ENCODE measurements around the gene LHFPL6. TPM values are rescaled to one million over a fixed set of nuclear protein-coding genes. Genes with fewer than 3 reads are reported as not detected.

The LHFPL6 gene
- total and polyA plus RNA-seq, 9 of the 15 experiments (the other 6 are each of a cell fraction or from before 2014, with no cell fraction given): 0.18 TPM; not detected in 8

DNA sequence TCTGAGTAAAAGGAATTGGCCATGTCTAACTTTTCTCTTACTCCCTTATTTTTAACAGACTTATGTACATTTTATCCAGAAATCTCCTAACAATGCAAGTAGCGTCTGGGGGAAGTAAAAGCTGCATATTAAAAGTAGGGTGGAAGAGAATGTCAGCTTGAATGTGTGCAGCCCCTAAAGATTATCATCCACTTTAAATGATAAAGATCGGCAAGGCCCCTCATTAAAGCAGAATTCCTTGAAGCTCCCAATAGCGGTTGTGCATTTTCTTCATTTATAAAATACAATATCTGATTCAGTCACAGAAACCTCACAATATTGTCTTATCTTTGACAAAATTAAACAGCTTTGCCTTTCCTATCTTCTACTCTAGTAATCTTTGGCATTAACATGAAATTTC is 184.6 kb downstream of the LHFPL6 start (continued):
- TF ChIP-seq JUN (IDR thresholded peaks at IDR 0.05; ENCODE audit: borderline replicate concordance, low read depth, low read length): no peak
- no peak for TF ChIP-seq JUN (CRISPR knock-in tag; IDR thresholded peaks at IDR 0.05; ENCODE audit: borderline replicate concordance)
- TF ChIP-seq, protein P1, sequence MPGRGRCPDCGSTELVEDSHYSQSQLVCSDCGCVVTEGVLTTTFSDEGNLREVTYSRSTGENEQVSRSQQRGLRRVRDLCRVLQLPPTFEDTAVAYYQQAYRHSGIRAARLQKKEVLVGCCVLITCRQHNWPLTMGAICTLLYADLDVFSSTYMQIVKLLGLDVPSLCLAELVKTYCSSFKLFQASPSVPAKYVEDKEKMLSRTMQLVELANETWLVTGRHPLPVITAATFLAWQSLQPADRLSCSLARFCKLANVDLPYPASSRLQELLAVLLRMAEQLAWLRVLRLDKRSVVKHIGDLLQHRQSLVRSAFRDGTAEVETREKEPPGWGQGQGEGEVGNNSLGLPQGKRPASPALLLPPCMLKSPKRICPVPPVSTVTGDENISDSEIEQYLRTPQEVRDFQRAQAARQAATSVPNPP (IDR thresholded peaks at IDR 0.05; ENCODE audit: borderline replicate concordance, insufficient read depth, insufficient read length): no peak

DNA sequence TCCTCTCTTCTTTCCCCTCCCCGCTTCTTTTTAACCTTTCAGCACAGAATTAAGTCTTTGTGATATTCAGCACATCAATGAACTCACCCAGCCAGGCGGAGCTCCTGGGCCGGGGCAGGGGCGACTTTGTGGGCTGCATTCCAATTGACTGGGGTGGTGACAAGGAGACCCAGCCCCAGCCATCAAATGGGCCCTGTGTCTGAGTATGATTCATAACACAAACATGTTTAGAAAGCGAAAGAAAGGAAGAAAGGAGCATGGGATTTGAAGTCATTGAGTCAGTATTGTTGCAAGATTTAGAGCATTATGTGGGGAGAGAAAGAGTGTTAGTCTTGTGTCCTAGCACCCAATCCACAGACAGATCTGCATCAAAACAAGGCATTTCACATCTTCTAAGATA is 185.3 kb downstream of the LHFPL6 start:
- in situ Hi-C loops (cut with MboI): no loop called here
- POLR2A ChIA-PET: no interaction called here
- TF ChIP-seq MTF1 (CRISPR knock-in tag; IDR thresholded peaks at IDR 0.05; ENCODE audit: borderline replicate concordance) (no peak), ELF2 (CRISPR knock-in tag; IDR thresholded peaks at IDR 0.05) (no peak), KLF13 (tag; IDR thresholded peaks at IDR 0.05; ENCODE audit: borderline replicate concordance, low read depth) (no peak), ZFP30 (CRISPR knock-in tag; IDR thresholded peaks at IDR 0.05; ENCODE audit: borderline replicate concordance) (no peak), ZNF551 (CRISPR knock-in tag; IDR thresholded peaks at IDR 0.05) (no peak)
- TF ChIP-seq, protein P2, sequence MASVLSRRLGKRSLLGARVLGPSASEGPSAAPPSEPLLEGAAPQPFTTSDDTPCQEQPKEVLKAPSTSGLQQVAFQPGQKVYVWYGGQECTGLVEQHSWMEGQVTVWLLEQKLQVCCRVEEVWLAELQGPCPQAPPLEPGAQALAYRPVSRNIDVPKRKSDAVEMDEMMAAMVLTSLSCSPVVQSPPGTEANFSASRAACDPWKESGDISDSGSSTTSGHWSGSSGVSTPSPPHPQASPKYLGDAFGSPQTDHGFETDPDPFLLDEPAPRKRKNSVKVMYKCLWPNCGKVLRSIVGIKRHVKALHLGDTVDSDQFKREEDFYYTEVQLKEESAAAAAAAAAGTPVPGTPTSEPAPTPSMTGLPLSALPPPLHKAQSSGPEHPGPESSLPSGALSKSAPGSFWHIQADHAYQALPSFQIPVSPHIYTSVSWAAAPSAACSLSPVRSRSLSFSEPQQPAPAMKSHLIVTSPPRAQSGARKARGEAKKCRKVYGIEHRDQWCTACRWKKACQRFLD (CRISPR knock-in tag; IDR thresholded peaks at IDR 0.05): no peak
- TF ChIP-seq, protein P3, sequence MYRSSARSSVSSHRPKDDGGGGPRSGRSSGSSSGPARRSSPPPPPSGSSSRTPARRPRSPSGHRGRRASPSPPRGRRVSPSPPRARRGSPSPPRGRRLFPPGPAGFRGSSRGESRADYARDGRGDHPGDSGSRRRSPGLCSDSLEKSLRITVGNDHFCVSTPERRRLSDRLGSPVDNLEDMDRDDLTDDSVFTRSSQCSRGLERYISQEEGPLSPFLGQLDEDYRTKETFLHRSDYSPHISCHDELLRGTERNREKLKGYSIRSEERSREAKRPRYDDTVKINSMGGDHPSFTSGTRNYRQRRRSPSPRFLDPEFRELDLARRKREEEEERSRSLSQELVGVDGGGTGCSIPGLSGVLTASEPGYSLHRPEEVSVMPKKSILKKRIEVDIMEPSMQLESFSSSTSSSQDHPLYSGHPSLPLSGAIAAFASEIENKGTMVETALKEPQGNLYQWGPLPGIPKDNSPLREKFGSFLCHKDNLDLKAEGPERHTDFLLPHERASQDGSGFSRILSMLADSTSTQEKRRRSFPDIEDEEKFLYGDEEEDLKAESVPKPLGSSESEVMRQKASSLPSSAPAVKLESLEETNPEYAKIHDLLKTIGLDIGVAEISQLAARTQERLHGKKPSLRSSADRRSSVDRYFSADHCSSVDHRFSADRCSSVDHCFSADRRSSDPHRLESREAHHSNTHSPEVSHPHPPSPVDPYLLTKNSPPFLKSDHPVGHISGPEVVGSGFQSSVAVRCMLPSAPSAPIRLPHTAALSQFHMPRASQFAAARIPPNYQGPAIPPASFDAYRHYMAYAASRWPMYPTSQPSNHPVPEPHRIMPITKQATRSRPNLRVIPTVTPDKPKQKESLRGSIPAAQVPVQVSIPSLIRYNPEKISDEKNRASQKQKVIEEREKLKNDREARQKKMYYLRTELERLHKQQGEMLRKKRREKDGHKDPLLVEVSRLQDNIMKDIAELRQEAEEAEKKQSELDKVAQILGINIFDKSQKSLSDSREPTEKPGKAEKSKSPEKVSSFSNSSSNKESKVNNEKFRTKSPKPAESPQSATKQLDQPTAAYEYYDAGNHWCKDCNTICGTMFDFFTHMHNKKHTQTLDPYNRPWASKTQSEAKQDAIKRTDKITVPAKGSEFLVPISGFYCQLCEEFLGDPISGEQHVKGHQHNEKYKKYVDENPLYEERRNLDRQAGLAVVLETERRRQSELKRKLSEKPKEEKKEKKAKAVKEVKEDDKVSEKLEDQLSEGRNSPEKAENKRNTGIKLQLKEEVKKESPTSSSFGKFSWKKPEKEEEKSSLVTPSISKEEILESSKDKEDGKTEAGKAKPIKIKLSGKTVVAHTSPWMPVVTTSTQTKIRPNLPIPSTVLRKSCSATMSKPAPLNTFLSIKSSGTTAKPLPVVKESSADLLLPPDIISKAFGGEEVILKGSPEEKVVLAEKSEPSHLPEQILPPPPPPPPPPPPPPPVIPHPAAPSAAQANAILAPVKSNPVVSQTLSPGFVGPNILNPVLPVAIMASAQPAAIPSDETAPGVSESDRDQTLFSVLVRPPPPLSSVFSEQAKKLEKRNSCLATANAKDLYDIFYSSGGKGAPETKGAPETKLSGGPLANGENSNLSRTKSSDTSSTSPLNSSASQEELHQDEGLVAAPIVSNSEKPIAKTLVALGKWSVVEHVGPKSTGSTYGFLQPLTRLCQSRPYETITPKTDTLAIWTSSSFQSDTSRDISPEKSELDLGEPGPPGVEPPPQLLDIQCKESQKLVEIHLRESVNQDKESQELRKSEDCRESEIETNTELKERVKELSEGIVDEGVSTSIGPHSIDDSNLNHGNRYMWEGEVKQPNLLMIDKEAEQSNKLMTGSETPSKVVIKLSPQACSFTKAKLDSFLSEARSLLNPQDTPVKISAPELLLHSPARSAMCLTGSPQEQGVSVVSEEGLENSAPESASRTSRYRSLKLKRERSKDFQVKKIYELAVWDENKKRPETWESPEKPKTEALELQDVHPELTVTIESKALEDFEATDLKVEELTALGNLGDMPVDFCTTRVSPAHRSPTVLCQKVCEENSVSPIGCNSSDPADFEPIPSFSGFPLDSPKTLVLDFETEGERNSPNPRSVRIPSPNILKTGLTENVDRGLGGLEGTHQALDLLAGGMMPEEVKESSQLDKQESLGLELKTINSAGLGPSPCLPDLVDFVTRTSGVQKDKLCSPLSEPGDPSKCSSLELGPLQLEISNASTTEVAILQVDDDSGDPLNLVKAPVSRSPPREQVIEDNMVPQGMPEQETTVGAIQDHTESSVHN (IDR thresholded peaks at IDR 0.05; ENCODE audit: borderline replicate concordance in 1 of 2, low read depth in 1 of 2): no peak

More for the DNA sequence above, 185.3 kb downstream of the LHFPL6 start:
- Histone ChIP-seq H3K9me3 (replicated peaks; ENCODE audit: control insufficient read depth, insufficient read depth, low read depth, low read length) (no peaks in the 10 kb centered on the region), H3K79me2 (ENCODE audit: control insufficient read depth, insufficient read depth, low read length) (no peaks in the 10 kb centered on the region), H3K4me3 (no peak overlapping the region), H2AFZ (ENCODE audit: low read depth, low read length) (no peak overlapping the region), H3K9ac (ENCODE audit: insufficient read depth in 1 of 2, low read depth in 2 of 2, low read length in 2 of 2) (no peak overlapping the region), H3K4me2 (ENCODE audit: insufficient read depth, low read length) (no peak overlapping the region), H3K27ac (ENCODE audit: extremely low read depth, low read depth, low read length) (no peak overlapping the region), H3K27me3 (ENCODE audit: control insufficient read depth in 2 of 2, insufficient read depth in 2 of 2, low read length in 2 of 2) (no peaks in the 10 kb centered on the region), H3K9me1 (ENCODE audit: control insufficient read depth, insufficient read depth, low read length) (no peaks in the 10 kb centered on the region), H3K36me3 (ENCODE audit: control insufficient read depth, insufficient read depth, low read length) (no peaks in the 10 kb centered on the region), H4K20me1 (replicated peaks; ENCODE audit: control insufficient read depth, insufficient read depth, low read length) (no peaks in the 10 kb centered on the region), H3K4me1 (replicated peaks in 1 of 2; ENCODE audit: control insufficient read depth in 2 of 2, insufficient read depth in 2 of 2, low read length in 2 of 2) (no peaks in the 10 kb centered on the region)
- no TSS peak for BruUV-seq (replicated peaks)
- FAIRE-seq (no peak), DNase-seq (ENCODE audit: extremely low read depth in 1 of 4, low spot score in 3 of 4) (no peak), ATAC-seq (no peak)
- CTCF ChIA-PET (ENCODE audit: low intra/inter-chr PET ratio): no interaction called here
- intact Hi-C loops (cut with micrococcal nuclease): no loop called here
- 0% methylated on average over 4 of the region's 5 CpGs for WGBS (ENCODE audit: insufficient coverage, low coverage, missing lambda C conversion rate)
